Fibroblast of skin of right quadriceps (primary cell): ENCODE measurements around the gene IL9.

Source experiments
- DNase-seq: peaks from one replicate; pipeline ENCODE4 v3.0.0-alpha.2; 2013

IL9 gene

DNA sequence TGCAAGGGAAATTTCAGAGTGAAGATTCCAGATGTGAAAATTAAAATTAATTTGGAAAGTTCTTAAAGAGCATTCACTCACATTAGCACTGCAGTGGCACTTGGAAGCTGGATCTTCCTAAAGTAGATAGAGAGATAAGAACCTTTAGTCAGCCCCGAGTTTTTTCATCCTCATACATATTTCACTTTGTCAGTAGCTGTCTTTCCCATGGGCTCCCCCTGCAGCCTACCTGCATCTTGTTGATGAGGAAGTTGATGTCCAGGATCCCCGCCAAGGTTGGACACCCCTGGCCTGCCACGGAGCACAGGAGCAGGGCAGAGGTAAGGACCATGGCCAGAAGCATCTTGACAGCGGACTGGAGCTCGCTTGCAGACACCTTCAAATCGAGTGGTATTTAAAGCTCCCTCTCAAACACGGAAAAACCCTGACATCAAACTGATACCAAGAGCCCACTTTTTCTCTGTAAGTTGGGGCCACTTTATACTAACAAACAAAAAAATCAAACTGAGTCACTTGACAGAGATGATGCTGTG lies at the start of gene IL9:
Gene IL9 (minus strand): TSS at position 368 of the 533 bp plus-strand sequence. CDS start 25 bp downstream, at position 343.
- DNase-seq: no peak

DNA sequence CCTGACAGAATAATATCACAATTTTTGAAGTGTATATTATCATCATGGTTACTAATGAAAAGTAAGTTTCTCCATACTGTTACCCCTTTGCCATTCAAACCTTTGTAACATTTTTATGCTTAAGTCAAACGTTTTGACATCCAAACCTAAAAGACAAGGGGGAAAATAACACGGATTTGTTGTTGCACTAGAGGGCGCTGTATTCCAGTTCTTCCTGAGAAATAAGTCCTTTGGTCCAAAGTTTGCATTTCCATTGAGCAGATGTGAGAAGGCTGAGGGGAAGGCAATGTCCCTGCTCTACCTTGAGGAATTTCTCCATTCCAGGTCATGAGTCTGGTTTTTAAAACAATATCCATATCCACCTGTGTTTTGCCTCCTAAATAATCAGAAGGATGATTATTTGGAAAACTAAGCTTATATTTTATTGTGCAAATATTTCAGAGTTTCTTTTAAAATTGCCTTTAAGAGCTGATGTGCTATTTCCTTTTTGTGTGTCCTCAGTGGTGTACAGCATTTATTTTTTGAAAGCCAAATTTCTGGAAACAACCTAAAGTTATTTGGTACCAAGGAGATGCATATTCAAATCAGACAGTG lies 49.4 kb upstream of the IL9 start:
- DNase-seq: peak; percentile 83

DNA sequence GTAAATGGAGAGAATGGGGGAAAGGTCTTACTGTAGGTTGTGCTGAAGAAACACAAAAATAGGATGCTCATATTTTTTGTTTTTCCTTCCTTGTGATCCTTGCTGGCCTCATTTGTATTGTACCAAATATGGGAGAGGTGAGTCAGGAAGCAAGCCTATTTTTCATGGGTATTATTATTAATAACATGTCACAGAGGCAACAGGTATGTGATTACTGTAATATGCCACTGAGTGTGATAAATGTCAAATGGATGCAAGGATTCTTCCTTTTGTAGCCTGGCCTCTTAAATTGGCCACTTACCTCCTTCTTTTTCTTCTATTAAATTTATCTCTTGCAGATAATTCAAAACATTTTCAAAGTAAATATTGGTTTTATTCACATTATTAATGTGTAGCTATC lies 48.9 kb upstream of the IL9 start:
- DNase-seq: no peak

DNA sequence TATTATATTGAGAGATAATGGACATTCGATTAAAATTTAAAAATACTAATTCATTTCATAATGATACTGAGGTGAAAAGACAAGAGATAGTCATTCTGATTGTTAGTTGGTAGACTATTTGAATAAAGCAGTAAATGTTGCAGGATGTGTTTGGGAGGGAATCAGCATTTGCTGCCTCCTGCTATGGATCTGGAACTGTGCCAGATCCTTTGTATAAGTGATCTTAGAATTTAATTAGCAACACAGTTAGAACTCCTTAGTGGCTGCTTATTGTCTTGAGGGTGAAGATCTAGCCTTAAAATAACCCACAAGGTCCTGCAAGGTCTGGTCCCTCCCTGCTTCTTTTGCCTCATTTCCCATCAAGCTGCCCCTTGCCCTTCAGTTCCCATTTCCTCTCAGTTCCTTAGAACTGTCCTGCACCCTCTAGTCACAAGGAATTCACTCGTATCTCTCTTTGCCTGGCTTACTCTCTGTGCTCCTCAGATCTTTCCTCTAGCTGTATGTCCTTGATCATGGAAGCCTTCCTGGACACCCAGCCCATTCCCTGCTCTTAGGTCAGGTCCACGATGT lies 46.6 kb upstream of the IL9 start:
- no peak for DNase-seq

DNA sequence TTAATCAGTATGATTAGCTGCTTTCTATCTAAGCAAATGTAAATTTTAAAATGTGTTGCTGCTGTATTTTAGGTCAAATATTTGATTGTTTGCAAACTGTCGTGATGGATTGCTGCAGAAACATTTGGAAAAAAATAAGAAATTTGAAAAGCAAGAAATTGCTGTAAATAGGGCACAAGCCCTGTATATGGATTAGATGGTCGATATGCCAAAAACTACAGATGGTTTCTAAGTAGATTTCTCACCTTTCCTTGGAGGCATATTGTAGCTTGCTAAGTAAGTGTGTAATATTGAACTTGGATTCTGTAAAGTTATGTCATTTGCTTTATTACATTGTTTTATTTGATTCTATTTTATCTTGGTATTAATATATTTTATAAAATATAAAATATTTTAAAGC lies 46.1 kb upstream of the IL9 start:
- DNase-seq: no peak

DNA sequence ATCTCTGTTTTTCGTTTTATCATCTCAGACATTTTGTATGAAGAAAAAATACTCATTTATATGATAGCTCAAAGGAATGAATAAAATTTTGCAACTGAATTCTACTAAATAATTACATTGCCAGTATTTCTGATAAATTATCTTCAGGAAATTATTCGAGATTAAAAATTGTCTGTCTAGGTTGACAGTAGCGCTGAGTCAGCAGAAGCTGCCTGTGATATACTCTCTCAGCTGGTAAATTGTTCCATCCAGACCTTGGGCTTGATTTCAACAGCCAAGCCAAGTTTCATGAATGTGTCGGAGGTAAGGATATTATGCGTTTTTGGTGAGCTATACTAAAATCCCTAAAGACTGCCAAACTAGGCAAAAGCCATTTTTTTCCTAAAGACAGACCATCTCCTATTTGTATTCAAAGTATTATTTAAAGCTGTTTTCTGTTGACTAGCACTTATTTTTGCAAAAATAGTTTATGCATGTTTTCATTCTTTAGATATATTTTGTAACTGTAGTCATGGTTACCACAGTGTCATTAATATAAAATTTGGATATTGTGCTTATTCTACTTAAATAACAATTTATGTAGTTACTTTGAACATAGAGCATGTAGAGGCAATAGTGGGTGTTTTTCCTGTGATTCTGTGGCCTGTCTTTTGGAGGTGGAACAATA lies 41.7 kb upstream of the IL9 start:
- DNase-seq: no peak

DNA sequence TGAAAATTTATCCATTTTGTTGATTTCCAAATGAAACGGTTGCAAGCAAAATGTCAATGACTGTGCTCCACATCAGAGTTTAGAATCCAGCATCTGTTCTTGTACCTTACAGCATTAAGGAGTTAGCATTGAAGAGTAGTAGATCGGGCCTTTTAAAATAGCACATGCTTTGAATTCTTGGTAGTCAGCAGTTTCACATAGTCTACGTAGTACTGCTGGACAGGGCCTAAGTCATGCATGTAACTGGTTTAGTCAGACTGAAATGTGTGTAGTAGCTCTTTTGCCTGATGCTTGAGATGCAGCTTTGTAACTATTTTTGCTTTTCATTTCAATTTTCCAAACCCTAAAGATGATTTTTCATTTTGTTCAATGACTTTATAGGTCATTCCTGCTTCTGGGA lies 39.3 kb upstream of the IL9 start:
- peak; percentile 6 for DNase-seq

DNA sequence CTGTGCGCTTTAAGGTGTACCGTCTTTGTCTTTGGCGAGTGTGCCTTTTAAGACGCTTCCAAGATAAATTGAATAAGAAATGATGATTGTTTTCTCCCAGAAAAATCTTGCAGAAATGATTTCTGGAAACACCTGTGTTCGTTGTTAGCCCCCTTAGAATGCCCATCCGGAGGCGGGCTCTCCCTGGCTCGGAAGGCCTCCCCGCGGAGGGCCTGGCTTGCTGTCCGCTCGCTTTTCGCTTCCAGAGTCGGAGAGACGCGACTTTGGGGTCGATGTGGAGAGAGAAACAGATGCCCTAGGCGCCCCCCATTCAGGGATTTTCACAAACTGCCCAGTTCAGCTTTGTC lies 35.3 kb upstream of the IL9 start:
- no peak for DNase-seq

DNA sequence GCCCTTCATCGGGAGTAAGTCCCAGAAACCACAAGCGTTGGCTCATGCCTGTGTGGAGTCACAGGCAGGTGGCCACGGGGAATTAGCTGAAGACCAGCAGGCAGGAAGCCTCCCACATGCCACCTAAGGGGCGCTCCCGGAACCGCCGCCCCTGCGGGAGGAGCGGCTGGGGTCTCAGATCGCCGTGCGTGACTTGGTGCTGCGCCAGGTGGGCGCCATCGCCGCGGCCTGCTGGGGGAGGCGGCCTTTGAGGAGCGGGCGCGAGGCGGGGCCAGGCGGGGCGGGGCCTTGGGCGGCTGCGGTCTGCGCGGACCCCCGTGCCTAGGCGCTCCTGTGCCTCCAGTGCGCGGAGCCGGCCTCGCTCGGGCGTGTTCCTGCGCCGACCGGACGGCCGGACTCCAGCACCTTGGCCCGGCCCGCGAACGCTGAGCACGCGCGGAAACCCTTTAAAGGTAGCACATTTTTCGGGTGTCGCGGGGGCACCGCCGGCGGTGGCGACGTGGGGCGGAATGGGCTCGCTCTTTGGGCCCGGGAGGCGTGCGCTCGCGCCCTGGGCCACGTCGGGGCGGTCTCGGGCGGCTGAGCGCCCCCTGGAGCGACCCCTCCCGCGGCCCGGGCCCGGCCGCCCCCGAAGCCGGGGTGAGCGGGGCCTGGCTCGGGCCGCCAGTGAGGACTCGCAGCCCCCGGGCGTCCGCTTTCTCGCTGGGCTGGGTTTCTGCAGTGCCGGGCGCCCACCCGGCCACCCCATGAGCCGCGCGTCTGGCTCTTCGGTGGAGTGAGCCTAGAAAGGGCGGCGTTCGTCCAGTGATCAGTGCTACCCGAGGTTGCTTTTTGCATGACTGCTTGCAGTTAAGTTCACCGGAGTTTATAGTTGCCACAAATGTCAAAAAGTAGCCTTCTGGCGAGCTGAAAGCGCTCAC lies 34.6 kb upstream of the IL9 start:
- peak; percentile 6 for DNase-seq

DNA sequence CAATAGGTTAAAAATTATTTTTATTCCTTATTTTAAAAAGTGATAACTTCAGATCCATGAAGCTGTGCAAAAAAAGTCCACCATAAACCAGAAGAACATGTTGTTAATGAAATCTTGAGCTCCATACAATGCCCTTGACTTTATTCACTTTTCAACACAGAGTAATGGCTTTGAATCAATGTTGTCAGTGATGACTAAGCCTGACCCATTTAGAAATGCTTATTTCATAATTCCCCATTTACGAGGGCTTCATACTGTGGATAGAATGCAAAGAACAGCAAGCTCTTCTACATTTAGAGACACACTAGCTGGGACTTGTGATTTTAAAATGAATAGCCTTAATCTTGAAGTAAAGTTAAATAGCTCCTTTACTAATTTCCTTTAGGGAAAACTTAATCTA lies 25.7 kb upstream of the IL9 start:
- DNase-seq: peak; percentile 37

DNA sequence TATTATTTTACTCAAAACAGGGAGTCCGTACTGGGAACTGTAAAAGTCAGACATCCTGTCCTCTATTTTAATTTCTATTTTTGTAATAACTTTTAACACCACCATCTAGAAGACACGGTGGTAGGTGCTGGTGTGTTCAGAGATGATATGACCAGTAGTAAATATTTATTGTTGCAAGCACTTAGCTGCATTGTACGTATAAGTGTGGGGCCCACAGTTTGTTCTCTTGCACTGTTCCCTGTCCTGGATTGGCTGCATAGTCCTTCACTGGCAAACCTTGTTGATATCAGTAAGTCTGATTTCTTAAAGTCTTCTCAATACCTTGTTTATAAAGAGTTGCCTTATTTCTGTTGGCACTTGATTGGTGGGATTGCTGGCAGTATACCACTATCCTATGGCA lies 24.6 kb upstream of the IL9 start:
- DNase-seq: no peak

DNA sequence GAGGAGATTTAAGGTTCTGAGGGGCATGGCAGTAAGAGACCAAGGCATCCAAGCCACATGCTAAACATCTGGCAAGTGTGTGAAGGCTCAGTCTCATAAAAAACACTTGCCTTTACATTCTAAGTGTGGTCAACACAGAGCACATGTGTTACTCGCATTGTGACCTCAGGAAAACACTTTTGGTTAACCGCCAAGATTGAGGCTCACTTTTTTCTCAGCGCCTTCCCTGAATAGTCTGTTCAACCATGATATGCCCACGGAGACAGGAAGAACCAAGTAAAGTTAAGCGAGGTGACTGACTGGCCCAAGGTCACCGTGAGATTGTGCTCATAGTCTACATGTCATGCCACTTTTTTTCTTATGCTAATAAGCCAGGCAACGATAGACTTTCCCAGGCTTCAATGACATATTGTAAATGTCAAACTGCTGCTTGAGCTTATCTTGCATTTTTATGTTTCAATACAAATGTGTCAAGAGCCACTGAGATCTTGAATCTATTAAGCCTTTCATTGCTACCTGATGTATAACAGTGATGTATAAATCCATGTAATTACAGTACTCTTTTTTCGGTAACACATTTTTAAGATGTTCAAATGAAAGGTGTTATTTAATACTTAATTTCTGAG lies 21.1 kb upstream of the IL9 start:
- no peak for DNase-seq

DNA sequence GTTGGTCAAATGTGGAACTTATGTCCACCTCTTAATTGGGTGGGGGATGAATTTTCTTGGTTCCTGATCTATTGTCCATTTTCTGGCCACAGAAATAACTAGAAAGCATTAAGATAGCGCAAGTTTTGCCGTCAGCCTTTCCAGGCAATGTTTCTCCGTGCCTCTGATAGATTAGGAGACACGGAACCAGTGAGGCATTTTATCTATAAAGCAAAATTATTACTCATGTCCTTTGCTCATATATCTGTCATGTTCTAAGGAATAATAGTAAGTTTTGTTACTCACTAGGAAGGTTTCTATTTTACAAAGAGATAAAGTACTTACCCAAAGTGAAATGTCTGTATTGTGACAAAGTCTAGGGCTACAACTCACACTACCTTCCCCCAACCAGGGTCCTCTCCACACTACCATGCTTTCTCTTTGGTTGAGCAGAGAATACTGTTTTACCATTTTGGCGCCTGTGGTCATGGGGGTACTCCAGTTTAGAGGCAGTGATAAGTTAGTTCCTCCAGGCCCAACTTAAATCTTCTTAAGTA lies 19.9 kb upstream of the IL9 start:
- DNase-seq: no peak

DNA sequence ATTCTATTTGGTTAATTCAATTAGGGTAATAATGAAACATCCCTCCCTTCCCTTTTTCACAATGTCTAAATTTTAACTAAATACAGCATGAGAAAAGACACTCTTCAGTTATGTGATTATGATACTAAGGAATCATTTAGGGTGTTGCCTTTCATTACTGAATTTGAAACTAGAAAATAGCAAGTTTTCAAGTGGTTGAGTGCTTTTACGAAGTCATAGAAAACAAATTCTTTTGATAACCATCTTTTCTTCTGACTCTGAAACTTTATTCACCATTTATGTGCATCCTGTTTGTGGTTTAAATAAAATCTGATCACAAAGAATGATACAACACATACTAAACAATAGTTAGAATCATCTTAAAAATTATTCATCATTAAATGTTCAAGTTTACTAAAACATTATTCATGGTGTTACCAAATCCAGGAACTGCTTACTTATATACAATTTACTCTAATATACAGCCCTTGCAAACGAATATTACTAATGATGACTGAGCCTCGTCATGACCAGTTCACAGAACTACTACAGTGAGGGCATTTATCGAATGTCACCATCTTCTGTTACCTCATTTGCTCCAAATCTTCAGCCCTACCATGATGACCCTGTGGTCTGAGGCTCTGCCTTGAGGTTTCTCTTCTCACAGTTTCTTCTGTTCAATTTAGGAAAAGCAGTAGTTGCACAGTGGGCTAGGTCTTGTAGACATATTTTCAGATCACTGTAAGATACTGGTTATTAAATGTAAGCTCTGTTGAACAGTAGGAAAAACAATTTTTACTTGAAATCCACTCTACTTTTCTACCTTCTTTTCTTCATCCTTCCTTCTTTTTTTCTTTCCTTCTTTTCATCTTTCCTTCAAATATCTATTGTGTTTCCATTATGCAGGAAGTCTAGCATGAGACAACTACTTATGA lies 18.3 kb upstream of the IL9 start:
- DNase-seq: no peak

DNA sequence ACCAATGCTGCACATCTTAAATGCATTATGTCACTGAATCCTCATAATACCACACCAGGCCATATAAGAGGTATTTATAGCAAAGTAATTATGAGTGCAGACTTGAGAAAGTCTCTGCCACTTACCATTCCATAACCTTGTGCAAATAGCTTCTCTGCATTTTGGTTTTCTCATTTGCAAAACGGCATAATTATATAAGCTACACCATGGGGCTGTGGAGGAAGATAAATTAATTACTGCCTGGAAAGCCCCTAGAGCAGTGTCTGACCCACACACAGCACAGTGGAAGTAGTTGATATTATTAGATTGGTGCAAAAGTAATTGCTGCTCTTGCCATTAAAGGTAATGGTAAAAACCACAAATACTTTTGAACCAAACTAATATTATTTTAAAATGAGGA lies 9.5 kb upstream of the IL9 start:
- DNase-seq: no peak

DNA sequence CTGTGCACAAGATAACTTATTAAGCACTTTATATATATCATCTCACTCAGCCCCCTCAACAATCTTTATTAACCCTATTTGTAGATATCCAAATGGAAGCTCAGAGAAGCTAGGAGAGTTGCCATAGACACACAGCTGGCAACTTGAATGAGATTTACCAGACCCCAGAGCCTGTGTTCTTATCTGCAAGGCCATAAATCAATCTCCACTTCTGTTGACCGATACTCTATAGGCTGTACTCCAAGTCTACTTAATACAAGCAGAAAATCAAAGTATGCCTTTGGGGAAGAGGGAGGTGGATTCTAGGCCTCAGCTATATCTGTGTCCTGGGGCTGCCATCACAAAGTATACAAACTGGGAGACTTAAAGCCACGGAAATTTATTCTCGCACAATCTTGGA lies 6.0 kb upstream of the IL9 start:
- DNase-seq: no peak

DNA sequence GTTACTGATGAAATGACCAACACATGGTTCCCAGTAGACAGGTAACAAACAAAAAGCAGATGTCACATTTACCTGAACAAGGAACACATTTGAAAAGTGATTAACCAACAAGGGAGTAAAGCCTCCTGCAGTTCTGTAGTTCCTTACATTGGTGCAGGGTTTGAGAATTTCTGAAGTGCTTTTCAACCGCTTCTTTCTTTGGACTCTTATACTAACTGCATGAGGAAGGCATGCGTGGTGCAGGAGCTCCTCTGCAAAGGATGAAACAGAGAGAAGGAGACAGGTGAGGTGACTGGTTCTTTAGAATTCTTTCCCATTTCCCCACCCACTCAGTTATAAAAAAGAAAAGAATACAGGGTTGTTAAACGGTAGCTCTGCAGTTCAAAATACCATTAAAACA lies 4.6 kb upstream of the IL9 start:
- no peak for DNase-seq

DNA sequence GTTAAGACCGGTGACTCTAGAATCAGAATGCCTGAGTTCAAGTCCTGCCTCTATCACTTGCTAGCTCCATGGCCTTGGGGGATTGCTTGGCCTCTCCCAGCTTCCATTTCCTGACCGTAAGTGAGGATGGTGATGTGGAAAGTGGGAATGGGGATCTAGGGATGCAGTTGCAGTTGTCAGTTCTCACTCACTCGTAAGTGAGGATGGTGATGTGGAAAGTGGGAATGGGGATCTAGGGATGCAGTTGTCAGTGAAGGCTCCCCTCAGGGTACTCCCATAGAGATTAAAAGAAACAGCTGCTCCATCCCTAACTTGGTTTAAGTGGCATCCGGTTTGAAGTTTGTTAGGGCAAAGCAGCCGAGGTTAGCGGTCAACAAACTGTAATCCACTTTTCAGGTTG lies 3.0 kb upstream of the IL9 start:
- DNase-seq: no peak

DNA sequence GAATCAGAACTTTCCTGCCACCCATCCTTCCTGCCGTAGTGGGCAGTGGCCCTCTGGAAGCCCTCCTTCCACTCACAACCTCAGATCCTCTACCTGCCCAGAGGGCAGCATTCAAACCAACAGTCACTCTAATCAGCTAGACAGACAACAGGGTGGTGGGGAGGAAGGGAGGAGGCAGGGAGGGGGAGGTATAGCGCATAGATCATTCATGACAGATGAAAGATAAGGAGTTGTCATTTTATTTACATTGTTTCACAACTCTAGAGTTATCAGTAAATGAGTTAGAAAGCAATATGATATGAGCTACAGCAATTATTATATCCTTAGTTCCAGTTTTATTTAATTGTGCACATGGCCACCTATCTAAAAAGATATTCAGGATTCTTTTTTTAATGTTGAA lies 852 bp downstream of the IL9 start:
- DNase-seq: no peak

DNA sequence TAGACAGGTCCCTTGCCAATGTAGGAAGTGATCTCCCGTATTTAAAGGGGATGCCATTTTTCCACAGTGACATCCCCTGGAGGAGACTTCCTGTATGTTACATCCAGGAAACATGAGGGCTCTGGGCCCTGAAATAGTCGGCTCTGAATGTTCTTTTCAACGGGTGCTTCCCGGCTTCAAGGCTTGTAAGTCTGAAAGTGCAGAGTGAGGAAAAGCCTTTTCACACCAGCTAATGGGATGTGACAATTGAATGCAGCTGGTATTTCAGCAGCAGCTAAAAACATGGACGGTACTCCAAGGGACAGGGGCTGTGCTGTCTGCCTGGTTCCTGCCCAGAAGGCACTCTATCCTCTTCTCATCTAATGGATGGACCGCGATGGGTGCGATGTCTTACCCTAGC lies 1.4 kb downstream of the IL9 start:
- DNase-seq: no peak

DNA sequence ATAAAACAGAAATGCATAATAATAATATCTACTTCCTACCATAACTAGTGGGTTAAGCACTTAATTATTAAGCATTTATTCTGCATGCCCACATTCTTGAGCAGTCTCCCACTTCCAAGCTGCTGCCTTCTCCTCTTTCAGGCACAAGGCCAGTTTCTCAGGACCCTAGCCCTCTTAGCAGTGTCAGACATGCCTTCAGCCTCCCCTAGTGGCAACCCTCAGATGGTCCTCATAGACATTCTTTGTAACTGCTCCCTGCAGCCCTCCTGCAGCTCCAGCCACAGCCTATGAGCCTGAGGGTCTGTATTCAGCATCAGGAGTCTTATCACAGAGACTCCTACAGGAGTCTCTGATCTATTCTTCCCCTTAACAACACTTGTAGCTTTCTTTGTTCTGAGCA lies 3.9 kb downstream of the IL9 start:
- no peak for DNase-seq

DNA sequence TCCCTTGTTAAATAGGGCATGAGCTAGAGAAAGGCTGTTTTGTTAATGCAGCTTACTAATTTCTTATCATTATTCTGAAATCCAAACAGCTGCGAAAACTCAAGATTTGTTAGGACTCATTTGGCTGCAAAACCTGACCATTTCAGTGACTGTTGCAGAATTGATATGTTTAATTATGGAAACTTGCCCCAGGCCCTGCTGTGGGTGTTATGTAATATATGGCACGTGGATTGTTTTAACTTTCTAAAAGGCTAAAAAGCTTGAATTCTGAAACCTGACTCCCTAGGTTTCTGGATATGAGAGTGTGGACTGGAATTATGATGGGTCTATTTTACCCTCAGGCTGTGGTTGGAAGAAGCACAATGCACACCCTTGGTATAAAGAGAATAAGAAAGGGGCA lies 4.4 kb downstream of the IL9 start:
- DNase-seq: no peak
